GM13977 (cell line): ENCODE measurements around the gene MKRN1.
"Not testable (repeated sequence)": the region's sequence is repeated elsewhere in the genome, so short reads cannot be mapped to it uniquely, and the experiment has no call there.

Source experiments
- DNase-seq: peaks from one replicate; pipeline ENCODE4 v3.0.0; 2012; ENCODE audit warnings: low spot score
- CTCF ChIP-seq: IDR thresholded peaks from 2 replicates; pipeline ENCODE4 v1.5.1; 2012; ENCODE audit warnings: mild to moderate bottlenecking, control low read depth; ENCODE audit not compliant: insufficient read depth; ENCODE audit errors: extremely low read depth, missing control alignments
- in situ Hi-C: fragments of 300-500 bp; cut with MboI; formaldehyde crosslinking; loops from one replicate; pipeline ENCODE4 v1.12.0; 2022; ENCODE audit warnings: low sequenced_read_pairs, low pct_unique_long_range_greater_than_20kb, mixed read lengths, inconsistent platforms; ENCODE audit not compliant: unreplicated experiment

Gene MKRN1

GRCh38 chr7:140421521-140421920, 57.8 kb downstream of the MKRN1 start:
- TF ChIP-seq CTCF: no peak
- DNase-seq: no peak
- in situ Hi-C loops: no loop called here

- in situ Hi-C loops: no loop called here
- no peak for TF ChIP-seq CTCF
Measured at GRCh38 chr7:140418653-140419052, 60.7 kb downstream of the MKRN1 start.

GRCh38 chr7:140418156-140418472, 61.2 kb downstream of the MKRN1 start:
- in situ Hi-C loops, DNase-seq: not testable (repeated sequence)

More at GRCh38 chr7:140418653-140419052, 60.7 kb downstream of the MKRN1 start:
- no peak for DNase-seq

GRCh38 chr7:140417456-140418155, 61.7 kb downstream of the MKRN1 start:
- in situ Hi-C loops: no loop called here
- DNase-seq: no peak
- TF ChIP-seq CTCF: no peak

GRCh38 chr7:140416560-140416959, 62.7 kb downstream of the MKRN1 start:
- DNase-seq: no peak
- in situ Hi-C loops: no loop called here
- TF ChIP-seq CTCF: no peak

- DNase-seq, in situ Hi-C loops: not testable (repeated sequence)
Measured at GRCh38 chr7:140415816-140416215, 63.5 kb downstream of the MKRN1 start.

- in situ Hi-C loops: no loop called here
Measured at GRCh38 chr7:140415361-140415760, 63.9 kb downstream of the MKRN1 start.

More at GRCh38 chr7:140415361-140415760, 63.9 kb downstream of the MKRN1 start:
- no peak for TF ChIP-seq CTCF
- no peak for DNase-seq
